SK-N-SH treated with all-trans-retinoic acid at 6 μM for 48 hours (cell line): ENCODE data around the gene PGR.

Source experiments
- CREB5 ChIP-seq: fragments of 250-450 bp; sonication (Bioruptor Pico); IDR thresholded peaks from 2 replicates; pipeline ENCODE4 v1.5.1; 2020; ENCODE audit warnings: low read depth, mild to moderate bottlenecking, moderate library complexity
- CSDC2 ChIP-seq: fragments of 250-450 bp; sonication (Bioruptor Pico); IDR thresholded peaks from 2 replicates; pipeline ENCODE4 v1.5.0; 2020; ENCODE audit warnings: mild to moderate bottlenecking, moderate library complexity
- ISL1 ChIP-seq: fragments of 250-450 bp; sonication (Bioruptor Pico); IDR thresholded peaks from 2 replicates; pipeline ENCODE4 v2.1.2; 2022; ENCODE audit warnings: mild to moderate bottlenecking, moderate library complexity
- OSR1 ChIP-seq: fragments of 250-450 bp; sonication (Bioruptor Pico); IDR thresholded peaks from 2 replicates; pipeline ENCODE4 v1.8.0; 2022; ENCODE audit warnings: moderate library complexity, mild to moderate bottlenecking, inconsistent platforms
- PATZ1 ChIP-seq: fragments of 250-450 bp; sonication (Bioruptor Pico); IDR thresholded peaks from 2 replicates; pipeline ENCODE4 v1.8.0; 2020; ENCODE audit warnings: mild to moderate bottlenecking, moderate library complexity, borderline replicate concordance
- ZFP3 ChIP-seq: fragments of 250-450 bp; sonication (Bioruptor Pico); IDR thresholded peaks from 2 replicates; pipeline ENCODE4 v1.5.0; 2020; ENCODE audit warnings: mild to moderate bottlenecking, moderate library complexity
- ZNF70 ChIP-seq: fragments of 450-650 bp; formaldehyde crosslinking; IDR thresholded peaks from 2 replicates; pipeline ENCODE4 v1.5.0; 2020; ENCODE audit warnings: mild to moderate bottlenecking, moderate library complexity

- TF ChIP-seq ZFP3 (CRISPR knock-in tag) (no peak), OSR1 (CRISPR knock-in tag) (no peak), PATZ1 (CRISPR knock-in tag) (no peak), ISL1 (CRISPR knock-in tag) (no peak), CREB5 (CRISPR knock-in tag) (no peak), CSDC2 (CRISPR knock-in tag) (no peak), ZNF70 (no peak)
Observed at GRCh38 chr11:101063706-101064105, 65.9 kb downstream of the PGR start.
